ENCODE measurements around the gene KRTAP21-1. TPM values are rescaled to one million over a fixed set of nuclear protein-coding genes. Genes with fewer than 3 reads are reported as not detected.
"Not testable (repeated sequence)": the region's sequence is repeated elsewhere in the genome, so short reads cannot be mapped to it uniquely, and the experiment has no call there.

KRTAP21-1 gene
- not detected for total RNA-seq

- H3K36me3 ChIP-seq; intact Hi-C loops (cut with DNase I; ENCODE audit: low total_unique reads); H3K27me3 ChIP-seq; H3K9me3 ChIP-seq; DNase-seq; H3K27ac ChIP-seq; H3K4me3 ChIP-seq; H3K4me1 ChIP-seq: not testable (repeated sequence)
Observed at GRCh38 chr21:30755328-30755727, at the start of gene KRTAP21-1. KRTAP21-1 (minus strand) TSS chr21:30755428; CDS start chr21:30755378, 50 bp downstream.

- Histone ChIP-seq H3K36me3 (no peaks in the 10 kb centered on the region), H3K27ac (no peak overlapping the region), H3K9me3 (no peaks in the 10 kb centered on the region), H3K4me1 (no peaks in the 10 kb centered on the region), H3K4me3 (no peak overlapping the region), H3K27me3 (no peaks in the 10 kb centered on the region)
- TF ChIP-seq CTCF (IDR thresholded peaks at IDR 0.05): no peak
- TF ChIP-seq POLR2A (IDR thresholded peaks at IDR 0.05): no peak
- no peak for DNase-seq
- intact Hi-C loops (cut with DNase I; ENCODE audit: low total_unique reads): no loop called here
Observed at GRCh38 chr21:30800605-30801004, 45.4 kb upstream of the KRTAP21-1 start.

DNA sequence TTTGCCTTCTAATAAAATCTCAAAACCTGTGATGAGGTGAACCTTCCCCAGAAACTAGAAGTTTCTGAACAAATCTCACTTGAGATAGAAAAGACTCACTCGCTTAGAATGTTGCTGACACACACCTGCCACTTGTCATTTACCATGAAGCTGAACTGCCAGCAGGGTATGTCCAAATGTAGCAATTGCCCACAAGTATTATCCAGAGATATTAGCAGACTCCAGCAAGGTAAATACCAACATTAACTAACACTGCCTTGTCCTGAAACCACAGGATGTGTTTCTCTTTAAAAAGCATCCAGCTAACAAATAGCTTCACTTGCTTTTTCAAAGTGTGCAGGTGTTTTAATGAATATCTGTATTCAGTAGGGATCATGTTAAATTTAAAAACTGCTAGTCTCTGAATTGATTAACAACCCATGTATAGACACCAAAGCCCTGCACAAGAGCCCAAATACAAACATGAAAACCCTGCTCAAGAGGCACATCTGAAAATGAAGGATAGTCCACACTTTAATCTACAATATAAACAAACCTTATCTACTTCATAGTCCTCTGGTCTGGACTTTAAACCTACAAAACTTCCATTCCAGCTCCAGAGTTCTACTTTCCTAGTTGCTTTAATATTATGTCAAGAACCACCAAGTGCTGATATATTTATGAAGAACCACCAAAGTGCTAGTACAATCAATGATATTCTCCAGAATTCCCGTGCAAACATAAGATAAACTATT lies 38.5 kb upstream of the KRTAP21-1 start:
- H3K27ac ChIP-seq: no peak overlapping the region
- no peaks in the 10 kb centered on the region for H3K9me3 ChIP-seq
- H3K27me3 ChIP-seq: no peaks in the 10 kb centered on the region
- no peak for DNase-seq
- intact Hi-C loops (cut with DNase I; ENCODE audit: low total_unique reads): no loop called here
- no peaks in the 10 kb centered on the region for H3K4me1 ChIP-seq
- TF ChIP-seq CTCF (IDR thresholded peaks at IDR 0.05) (no peak), POLR2A (IDR thresholded peaks at IDR 0.05) (no peak)
- H3K4me3 ChIP-seq: no peak overlapping the region
- no peaks in the 10 kb centered on the region for H3K36me3 ChIP-seq

DNA sequence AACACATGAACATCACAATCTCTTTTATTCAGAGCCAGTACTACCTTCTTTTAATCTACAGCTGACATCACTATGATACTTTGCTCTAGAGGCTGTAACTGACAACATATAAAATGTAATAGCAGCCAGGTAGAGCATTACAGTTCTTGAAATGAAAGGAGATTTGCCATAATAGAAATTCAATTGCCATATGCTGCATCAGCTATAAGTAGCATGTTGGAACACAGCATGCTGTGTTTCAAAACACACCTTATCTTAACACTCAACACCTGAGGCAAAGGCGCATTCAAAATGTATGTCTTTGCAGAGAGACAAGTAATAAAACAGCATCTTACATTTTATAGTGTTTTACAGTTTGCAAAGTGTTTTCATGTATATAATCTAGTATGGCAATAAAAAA lies 24.0 kb upstream of the KRTAP21-1 start:
- intact Hi-C loops (cut with DNase I; ENCODE audit: low total_unique reads): no loop called here
- Histone ChIP-seq H3K9me3 (no peaks in the 10 kb centered on the region), H3K4me3 (no peak overlapping the region), H3K4me1 (no peaks in the 10 kb centered on the region), H3K27ac (no peak overlapping the region), H3K36me3 (no peaks in the 10 kb centered on the region), H3K27me3 (no peaks in the 10 kb centered on the region)
- TF ChIP-seq POLR2A (IDR thresholded peaks at IDR 0.05): no peak
- no peak for TF ChIP-seq CTCF (IDR thresholded peaks at IDR 0.05)
- no peak for DNase-seq

GRCh38 chr21:30769724-30770431 lies 14.7 kb upstream of the KRTAP21-1 start:
- H3K4me3 ChIP-seq: no peak overlapping the region
- TF ChIP-seq CTCF (IDR thresholded peaks at IDR 0.05) (no peak), POLR2A (IDR thresholded peaks at IDR 0.05) (no peak)

More at GRCh38 chr21:30769724-30770431, 14.7 kb upstream of the KRTAP21-1 start:
- Histone ChIP-seq H3K36me3 (no peaks in the 10 kb centered on the region), H3K27ac (no peak overlapping the region), H3K4me1 (no peaks in the 10 kb centered on the region), H3K9me3 (no peaks in the 10 kb centered on the region), H3K27me3 (no peaks in the 10 kb centered on the region)
- intact Hi-C loops (cut with DNase I; ENCODE audit: low total_unique reads): no loop called here
- no peak for DNase-seq

Data from uterus (tissue), 4 donors.